Fibroblast of mammary gland (primary cell): Measurements from ENCODE around the gene TNS4.
A peak's percentile ranks its signal among the peaks of the same experiment; 100 is the strongest.

Experiments used
- DNase-seq: peaks from one replicate; pipeline ENCODE4 v3.0.0-alpha.2; 2010; ENCODE audit warnings: low read depth
- H3K4me3 ChIP-seq: 2 replicates; pipeline ENCODE4 v1.5.1; 2011; ENCODE audit warnings: low read depth, mild to moderate bottlenecking, low read length, moderate library complexity; ENCODE audit not compliant: control insufficient read depth
- CTCF ChIP-seq: conservative IDR thresholded peaks from 2 replicates; pipeline ENCODE4 v1.5.1; 2011; ENCODE audit warnings: low read depth, low read length, inconsistent platforms; ENCODE audit not compliant: control insufficient read depth, insufficient read depth

The TNS4 gene

GRCh38 chr17:40545660-40546059, 44.2 kb upstream of the TNS4 start:
- no peak for TF ChIP-seq CTCF
- no peak for DNase-seq
- H3K4me3 ChIP-seq = no peak overlapping the region

- no peak for TF ChIP-seq CTCF
- H3K4me3 ChIP-seq = no peak overlapping the region
- peak; percentile 99 for DNase-seq
Observed at GRCh38 chr17:40542558-40543411, 41.4 kb upstream of the TNS4 start.

GRCh38 chr17:40541873-40542557, 40.6 kb upstream of the TNS4 start:
- DNase-seq = no peak
- no peak for TF ChIP-seq CTCF
- no peak overlapping the region for H3K4me3 ChIP-seq

- DNase-seq = no peak
- no peak for TF ChIP-seq CTCF
- no peak overlapping the region for H3K4me3 ChIP-seq
Observed at GRCh38 chr17:40541060-40541872, 39.8 kb upstream of the TNS4 start.

- TF ChIP-seq CTCF = no peak
- H3K4me3 ChIP-seq = no peak overlapping the region
- DNase-seq = no peak
Observed at GRCh38 chr17:40540448-40540847, 39.0 kb upstream of the TNS4 start.

- TF ChIP-seq CTCF = no peak
- H3K4me3 ChIP-seq = no peak overlapping the region
- no peak for DNase-seq
Observed at GRCh38 chr17:40539711-40540411, 38.4 kb upstream of the TNS4 start.
